ENCODE results near the gene SDHD. TPM values are rescaled to one million over a fixed set of nuclear protein-coding genes. Genes with fewer than 3 reads are reported as not detected.

The SDHD gene
- total and polyA plus RNA-seq, 9 of the 15 experiments (the other 6 are each of a cell fraction or from before 2014, with no cell fraction given) = 150 to 1,225 (median 215) TPM

- TF ChIP-seq, protein P1, sequence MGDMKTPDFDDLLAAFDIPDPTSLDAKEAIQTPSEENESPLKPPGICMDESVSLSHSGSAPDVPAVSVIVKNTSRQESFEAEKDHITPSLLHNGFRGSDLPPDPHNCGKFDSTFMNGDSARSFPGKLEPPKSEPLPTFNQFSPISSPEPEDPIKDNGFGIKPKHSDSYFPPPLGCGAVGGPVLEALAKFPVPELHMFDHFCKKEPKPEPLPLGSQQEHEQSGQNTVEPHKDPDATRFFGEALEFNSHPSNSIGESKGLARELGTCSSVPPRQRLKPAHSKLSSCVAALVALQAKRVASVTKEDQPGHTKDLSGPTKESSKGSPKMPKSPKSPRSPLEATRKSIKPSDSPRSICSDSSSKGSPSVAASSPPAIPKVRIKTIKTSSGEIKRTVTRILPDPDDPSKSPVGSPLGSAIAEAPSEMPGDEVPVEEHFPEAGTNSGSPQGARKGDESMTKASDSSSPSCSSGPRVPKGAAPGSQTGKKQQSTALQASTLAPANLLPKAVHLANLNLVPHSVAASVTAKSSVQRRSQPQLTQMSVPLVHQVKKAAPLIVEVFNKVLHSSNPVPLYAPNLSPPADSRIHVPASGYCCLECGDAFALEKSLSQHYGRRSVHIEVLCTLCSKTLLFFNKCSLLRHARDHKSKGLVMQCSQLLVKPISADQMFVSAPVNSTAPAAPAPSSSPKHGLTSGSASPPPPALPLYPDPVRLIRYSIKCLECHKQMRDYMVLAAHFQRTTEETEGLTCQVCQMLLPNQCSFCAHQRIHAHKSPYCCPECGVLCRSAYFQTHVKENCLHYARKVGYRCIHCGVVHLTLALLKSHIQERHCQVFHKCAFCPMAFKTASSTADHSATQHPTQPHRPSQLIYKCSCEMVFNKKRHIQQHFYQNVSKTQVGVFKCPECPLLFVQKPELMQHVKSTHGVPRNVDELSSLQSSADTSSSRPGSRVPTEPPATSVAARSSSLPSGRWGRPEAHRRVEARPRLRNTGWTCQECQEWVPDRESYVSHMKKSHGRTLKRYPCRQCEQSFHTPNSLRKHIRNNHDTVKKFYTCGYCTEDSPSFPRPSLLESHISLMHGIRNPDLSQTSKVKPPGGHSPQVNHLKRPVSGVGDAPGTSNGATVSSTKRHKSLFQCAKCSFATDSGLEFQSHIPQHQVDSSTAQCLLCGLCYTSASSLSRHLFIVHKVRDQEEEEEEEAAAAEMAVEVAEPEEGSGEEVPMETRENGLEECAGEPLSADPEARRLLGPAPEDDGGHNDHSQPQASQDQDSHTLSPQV (IDR thresholded peaks at IDR 0.05) = 0 out of 2 replicates have a peak, but pooled peaks have one; percentile 54
- TF ChIP-seq RBFOX2 (IDR thresholded peaks at IDR 0.05; ENCODE audit: low read depth, low read length) (no peak), JUN (IDR thresholded peaks at IDR 0.05; ENCODE audit: borderline replicate concordance, low read depth, low read length) (peak; percentile 95), JUN (CRISPR knock-in tag; IDR thresholded peaks at IDR 0.05; ENCODE audit: borderline replicate concordance) (no peak), GATAD2A (IDR thresholded peaks at IDR 0.05) (no peak)
These were observed 44.3 kb upstream of the SDHD start (continued) for GRCh38 chr11:112042161-112042960.

DNA sequence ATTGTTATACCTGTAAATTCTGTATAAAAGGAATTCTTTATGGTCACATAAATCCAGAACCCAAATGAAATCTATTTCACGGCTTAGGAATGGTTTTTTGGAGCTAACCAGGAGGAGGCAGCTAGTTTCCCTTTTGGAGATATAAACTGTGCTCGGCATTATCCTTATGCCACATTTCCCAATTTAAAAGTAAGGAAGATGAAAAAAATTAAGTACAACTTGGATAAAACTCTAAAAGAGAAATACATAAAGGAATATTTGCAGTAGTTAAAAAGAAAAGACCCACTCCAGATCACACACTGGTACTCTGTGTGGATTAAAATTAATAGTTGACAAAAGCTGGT is 43.7 kb upstream of the SDHD start:
- intact Hi-C loops (cut with micrococcal nuclease) = no loop called here
- Histone ChIP-seq H3K9me3 (replicated peaks; ENCODE audit: control insufficient read depth, insufficient read depth, low read depth, low read length) (no peaks in the 10 kb centered on the region), H3K4me3 (no peak overlapping the region), H3K9me1 (ENCODE audit: control insufficient read depth, insufficient read depth, low read length) (no peaks in the 10 kb centered on the region), H3K9ac (ENCODE audit: insufficient read depth in 1 of 2, low read depth in 2 of 2, low read length in 2 of 2) (no peak overlapping the region), H3K4me2 (ENCODE audit: insufficient read depth, low read length) (no peak overlapping the region), H3K79me2 (ENCODE audit: control insufficient read depth, insufficient read depth, low read length) (peaks cover 48% of the 10 kb centered on the region), H3K4me1 (replicated peaks in 1 of 2; ENCODE audit: control insufficient read depth in 2 of 2, insufficient read depth in 2 of 2, low read length in 2 of 2) (peaks cover 8 to 46% of the 10 kb centered on the region in 2 experiments), H3K36me3 (ENCODE audit: control insufficient read depth, insufficient read depth, low read length) (peaks cover 86% of the 10 kb centered on the region), H3K27me3 (ENCODE audit: control insufficient read depth in 2 of 2, insufficient read depth in 2 of 2, low read length in 2 of 2) (no peaks in the 10 kb centered on the region), H3K27ac (ENCODE audit: extremely low read depth, low read depth, low read length) (peak overlapping the region; percentile 79; the same call in 1 of the 3 replicates), H4K20me1 (replicated peaks; ENCODE audit: control insufficient read depth, insufficient read depth, low read length) (no peaks in the 10 kb centered on the region; the same call in 1 of the 2 replicates), H2AFZ (ENCODE audit: low read depth, low read length) (no peak overlapping the region)
- in situ Hi-C loops (cut with MboI) = no loop called here
- CTCF ChIA-PET (ENCODE audit: low intra/inter-chr PET ratio) = no interaction called here
- BruUV-seq (replicated peaks) = no TSS peak
- ATAC-seq (no peak; the same call in 2 of the 3 replicates), FAIRE-seq (no peak), DNase-seq (ENCODE audit: extremely low read depth in 1 of 4, low spot score in 3 of 4) (no peak)
- POLR2A ChIA-PET = interaction anchor here (0.7 to 2.2 kb wide), 8 partner anchors 9 to 282 kb away, joined by 3 to 10 read pairs (median 3); partner anchors contain the start of genes SDHD and TIMM8B
- 69% methylated on average over 2 of the region's 2 CpGs for WGBS (ENCODE audit: insufficient coverage, low coverage, missing lambda C conversion rate)
- TF ChIP-seq KDM2B (CRISPR knock-in tag; IDR thresholded peaks at IDR 0.05) (no peak), ZNF785 (CRISPR knock-in tag; IDR thresholded peaks at IDR 0.05) (no peak), ZNF197 (CRISPR knock-in tag; IDR thresholded peaks at IDR 0.05; ENCODE audit: low read depth) (0 out of 2 replicates have a peak, but pooled peaks have one; percentile 14), UBTF (IDR thresholded peaks at IDR 0.05; ENCODE audit: borderline replicate concordance in 1 of 2, low read depth in 2 of 2, low read length in 2 of 2) (no peak), TEAD1 (CRISPR knock-in tag; IDR thresholded peaks at IDR 0.05) (no peak)
- TF ChIP-seq, protein P2, sequence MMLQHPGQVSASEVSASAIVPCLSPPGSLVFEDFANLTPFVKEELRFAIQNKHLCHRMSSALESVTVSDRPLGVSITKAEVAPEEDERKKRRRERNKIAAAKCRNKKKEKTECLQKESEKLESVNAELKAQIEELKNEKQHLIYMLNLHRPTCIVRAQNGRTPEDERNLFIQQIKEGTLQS (IDR thresholded peaks at IDR 0.05) = 0 out of 2 replicates have a peak, but pooled peaks have one; percentile 20
- TF ChIP-seq, protein P2 (CRISPR knock-in tag; conservative IDR thresholded peaks at IDR 0.05) = no peak; the same call in 1 of the 2 replicates

Data from K562 (cell line).